Measurements from ENCODE around the gene MYO1B.

Gene MYO1B

DNA sequence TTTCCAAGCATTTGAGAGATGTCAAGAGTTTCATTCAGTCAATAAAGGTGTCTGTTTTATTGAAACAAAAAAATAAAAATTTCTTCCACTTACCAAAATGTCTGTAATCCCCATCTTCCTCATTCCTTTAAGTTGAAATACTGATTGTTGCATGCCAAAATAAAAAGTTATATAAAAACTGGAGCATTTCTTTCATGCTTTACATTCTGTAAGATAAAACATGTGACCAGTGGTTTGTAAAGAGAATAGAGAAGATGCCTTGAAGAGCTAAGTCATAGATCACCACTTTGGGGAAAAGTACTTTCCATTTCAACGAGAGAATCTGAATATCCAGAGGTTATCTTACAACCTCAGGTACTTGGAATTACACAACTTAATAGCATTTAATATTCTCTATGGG lies 35.9 kb upstream of the MYO1B start:
- no peak for FAIRE-seq
- DNase-seq (ENCODE audit: insufficient read length, low spot score): no peak
- TF ChIP-seq POLR2AphosphoS5 (IDR thresholded peaks at IDR 0.05; ENCODE audit: low read depth, low read length) (no peak), TAF1 (IDR thresholded peaks at IDR 0.05; ENCODE audit: low read depth, low read length) (no peak), POU2F2 (IDR thresholded peaks at IDR 0.05; ENCODE audit: low read depth, low read length) (no peak), SPI1 (IDR thresholded peaks at IDR 0.05; ENCODE audit: low read depth, low read length) (no peak), POLR2A (IDR thresholded peaks at IDR 0.05; ENCODE audit: low read depth, low read length) (no peak), PAX5 (IDR thresholded peaks at IDR 0.05; ENCODE audit: insufficient read depth, low read length, severe bottlenecking) (no peak)

DNA sequence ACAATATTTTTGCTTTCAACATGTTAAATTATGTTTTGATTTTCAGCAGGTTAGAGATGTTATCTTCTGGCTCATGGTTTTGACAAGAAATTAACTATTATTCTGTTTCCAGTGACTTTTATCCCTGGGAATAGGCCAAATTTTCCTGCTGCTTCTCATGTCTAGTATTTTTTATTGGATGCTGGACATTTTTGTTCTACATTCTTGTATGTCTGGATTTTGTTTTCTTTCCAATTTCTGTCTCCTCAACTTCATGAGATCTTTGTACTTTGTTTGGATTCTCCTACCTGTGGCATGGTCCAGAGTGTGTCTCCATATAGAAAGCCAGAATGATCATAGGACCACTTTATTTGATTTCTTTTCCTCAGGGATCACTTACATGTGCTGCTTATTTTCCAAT lies 33.1 kb upstream of the MYO1B start:
- TF ChIP-seq POLR2AphosphoS5 (IDR thresholded peaks at IDR 0.05; ENCODE audit: low read depth, low read length) (no peak), POLR2A (IDR thresholded peaks at IDR 0.05; ENCODE audit: low read depth, low read length) (no peak), TAF1 (IDR thresholded peaks at IDR 0.05; ENCODE audit: low read depth, low read length) (no peak), SPI1 (IDR thresholded peaks at IDR 0.05; ENCODE audit: low read depth, low read length) (no peak), PAX5 (IDR thresholded peaks at IDR 0.05; ENCODE audit: insufficient read depth, low read length, severe bottlenecking) (no peak), POU2F2 (IDR thresholded peaks at IDR 0.05; ENCODE audit: low read depth, low read length) (no peak)
- DNase-seq (ENCODE audit: insufficient read length, low spot score) (no peak), FAIRE-seq (no peak)

DNA sequence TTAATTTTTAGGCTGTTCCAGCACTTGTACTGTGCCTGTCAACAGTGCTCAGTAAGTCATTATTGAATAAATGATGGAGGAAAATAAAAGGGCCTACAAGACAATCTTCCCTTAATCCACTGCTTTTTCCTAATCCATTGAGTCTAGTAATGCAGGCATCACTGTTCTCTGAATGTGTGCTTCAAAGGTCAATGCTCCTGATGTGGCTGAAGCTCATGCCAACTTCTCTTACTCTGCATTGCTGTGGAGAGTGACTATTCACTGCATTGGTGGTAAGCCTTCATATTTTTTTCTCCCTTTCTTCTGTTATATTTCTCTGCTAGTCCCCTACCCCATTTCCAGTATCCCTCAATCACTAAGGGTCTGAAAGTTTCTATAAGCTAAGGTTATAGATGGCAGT lies 31.9 kb upstream of the MYO1B start:
- no peak for FAIRE-seq
- no peak for DNase-seq (ENCODE audit: insufficient read length, low spot score)
- no peak for TF ChIP-seq POLR2AphosphoS5 (IDR thresholded peaks at IDR 0.05; ENCODE audit: low read depth, low read length)
- no peak for TF ChIP-seq SPI1 (IDR thresholded peaks at IDR 0.05; ENCODE audit: low read depth, low read length)

DNA sequence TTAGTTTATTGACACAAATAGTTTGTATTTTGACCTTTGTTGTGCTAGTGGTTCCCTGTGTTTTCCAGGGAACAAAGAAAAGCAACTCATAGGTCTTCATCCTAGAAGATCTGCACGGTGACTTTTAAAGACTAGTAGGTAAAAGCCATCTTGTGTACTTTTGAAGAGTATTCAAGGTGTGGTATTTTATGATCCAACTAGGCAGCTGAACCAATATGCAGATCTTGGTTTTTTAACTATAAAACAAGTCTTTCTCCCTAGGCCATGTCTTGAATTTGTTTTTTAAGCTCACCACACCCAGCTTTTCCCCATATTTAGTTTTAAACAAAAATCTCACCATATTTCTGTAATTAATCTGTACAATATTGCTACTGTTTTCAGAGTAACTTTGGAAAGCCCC lies 30.0 kb upstream of the MYO1B start:
- no peak for TF ChIP-seq TAF1 (IDR thresholded peaks at IDR 0.05; ENCODE audit: low read depth, low read length)
- TF ChIP-seq SPI1 (IDR thresholded peaks at IDR 0.05; ENCODE audit: low read depth, low read length): no peak
- no peak for TF ChIP-seq POLR2AphosphoS5 (IDR thresholded peaks at IDR 0.05; ENCODE audit: low read depth, low read length)
- no peak for DNase-seq (ENCODE audit: insufficient read length, low spot score)
- FAIRE-seq: no peak

DNA sequence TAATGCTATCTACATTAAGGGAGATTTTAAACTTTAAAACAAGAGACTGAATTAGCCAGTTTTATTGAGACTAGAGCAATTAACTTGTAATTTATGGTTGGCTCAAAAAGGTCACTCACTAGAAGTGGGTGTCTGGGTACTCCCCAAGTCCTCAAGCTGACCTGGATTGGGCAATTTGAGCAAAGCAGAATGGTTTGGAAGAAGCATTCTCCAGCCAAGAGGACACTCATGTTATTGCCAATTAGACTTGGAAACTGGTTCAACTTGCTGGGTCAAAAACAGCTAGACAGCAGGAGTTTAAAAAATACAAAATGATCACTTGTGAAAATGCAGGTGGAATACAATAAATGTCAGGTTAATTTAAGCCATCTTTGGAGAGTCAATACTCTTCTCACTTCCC lies 29.5 kb upstream of the MYO1B start:
- no peak for TF ChIP-seq POLR2AphosphoS5 (IDR thresholded peaks at IDR 0.05; ENCODE audit: low read depth, low read length)
- no peak for TF ChIP-seq POU2F2 (IDR thresholded peaks at IDR 0.05; ENCODE audit: low read depth, low read length)
- TF ChIP-seq PAX5 (IDR thresholded peaks at IDR 0.05; ENCODE audit: insufficient read depth, low read length, severe bottlenecking): no peak
- no peak for TF ChIP-seq SPI1 (IDR thresholded peaks at IDR 0.05; ENCODE audit: low read depth, low read length)
- no peak for TF ChIP-seq POLR2A (IDR thresholded peaks at IDR 0.05; ENCODE audit: low read depth, low read length)
- DNase-seq (ENCODE audit: insufficient read length, low spot score) (no peak), FAIRE-seq (no peak)

DNA sequence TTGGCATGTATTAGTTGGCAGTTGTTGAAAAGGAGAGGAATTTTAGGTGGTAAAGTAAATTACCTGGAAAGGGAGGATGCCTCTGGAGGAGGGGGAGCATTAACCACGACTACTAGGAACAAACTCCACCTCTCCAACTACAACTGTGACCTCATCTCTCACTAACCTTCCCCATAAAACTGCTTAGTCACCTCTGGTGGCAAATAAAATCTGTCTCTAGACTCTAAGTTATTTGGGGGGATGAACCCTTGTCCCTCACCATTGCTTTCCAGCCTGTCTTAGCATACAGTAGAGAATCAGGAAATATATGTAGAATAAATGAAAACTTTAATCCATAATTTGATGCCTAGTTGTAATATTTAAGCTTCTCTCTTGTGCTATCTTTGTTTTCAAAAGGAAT lies 27.6 kb upstream of the MYO1B start:
- FAIRE-seq: peak; percentile 43
- DNase-seq (ENCODE audit: insufficient read length, low spot score): no peak
- TF ChIP-seq TAF1 (IDR thresholded peaks at IDR 0.05; ENCODE audit: low read depth, low read length): no peak

DNA sequence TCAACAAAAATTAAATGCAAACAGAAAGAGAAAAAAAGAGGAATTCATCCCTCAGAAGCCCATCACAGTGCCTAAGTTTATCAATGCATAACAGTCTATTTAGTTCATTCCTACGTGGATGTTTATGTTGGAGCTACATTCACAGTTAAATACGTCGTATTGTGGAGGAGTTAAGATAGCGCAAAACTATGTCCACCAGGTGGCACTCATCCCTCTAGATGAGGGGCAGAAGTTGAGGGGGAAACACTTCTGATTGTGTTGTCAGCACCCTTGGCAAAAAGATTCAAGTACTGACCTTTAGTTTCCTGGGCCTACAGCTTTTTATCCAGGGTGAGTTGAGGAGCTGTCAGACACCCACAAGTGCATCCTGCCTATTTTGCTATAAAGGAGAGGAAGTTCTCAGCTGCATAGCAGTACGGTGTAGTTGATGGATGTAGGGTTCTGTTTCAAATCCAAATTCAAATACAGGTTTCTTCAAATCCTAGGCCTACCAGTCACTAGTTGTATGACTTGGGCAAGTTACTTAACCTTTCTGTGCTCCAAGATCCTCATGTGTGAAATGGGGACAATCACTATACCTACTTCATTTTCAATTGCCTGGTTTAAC lies 26.8 kb upstream of the MYO1B start:
- FAIRE-seq (peak; percentile 97), DNase-seq (ENCODE audit: insufficient read length, low spot score) (no peak)
- TF ChIP-seq PAX5 (IDR thresholded peaks at IDR 0.05; ENCODE audit: insufficient read depth, low read length, severe bottlenecking) (no peak), TAF1 (IDR thresholded peaks at IDR 0.05; ENCODE audit: low read depth, low read length) (no peak), POLR2AphosphoS5 (IDR thresholded peaks at IDR 0.05; ENCODE audit: low read depth, low read length) (no peak), POLR2A (IDR thresholded peaks at IDR 0.05; ENCODE audit: low read depth, low read length) (no peak), SPI1 (IDR thresholded peaks at IDR 0.05; ENCODE audit: low read depth, low read length) (no peak), POU2F2 (IDR thresholded peaks at IDR 0.05; ENCODE audit: low read depth, low read length) (no peak)

DNA sequence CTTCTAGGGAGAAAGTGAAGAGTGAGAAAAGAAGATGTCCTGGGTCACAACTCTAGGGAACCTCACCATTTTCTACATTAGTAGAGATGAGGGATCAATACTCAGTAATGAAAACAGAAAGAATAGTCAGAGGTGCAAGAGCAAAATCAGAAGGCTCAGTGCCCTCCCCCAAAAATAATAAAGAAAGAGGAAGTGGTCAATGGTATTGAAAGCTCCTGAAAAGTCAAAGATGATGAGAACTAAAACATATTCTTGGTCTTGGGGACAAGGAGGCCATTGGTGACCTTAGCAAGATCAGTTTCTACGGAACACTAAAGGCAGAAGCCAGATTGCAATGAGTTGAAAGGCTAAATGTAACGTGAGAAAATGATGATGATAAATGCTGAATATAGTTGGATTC lies 24.5 kb upstream of the MYO1B start:
- FAIRE-seq: no peak
- DNase-seq (ENCODE audit: insufficient read length, low spot score): no peak
- TF ChIP-seq SPI1 (IDR thresholded peaks at IDR 0.05; ENCODE audit: low read depth, low read length) (peak; percentile 95), POLR2A (IDR thresholded peaks at IDR 0.05; ENCODE audit: low read depth, low read length) (no peak), TAF1 (IDR thresholded peaks at IDR 0.05; ENCODE audit: low read depth, low read length) (no peak), POLR2AphosphoS5 (IDR thresholded peaks at IDR 0.05; ENCODE audit: low read depth, low read length) (no peak), POU2F2 (IDR thresholded peaks at IDR 0.05; ENCODE audit: low read depth, low read length) (no peak)

DNA sequence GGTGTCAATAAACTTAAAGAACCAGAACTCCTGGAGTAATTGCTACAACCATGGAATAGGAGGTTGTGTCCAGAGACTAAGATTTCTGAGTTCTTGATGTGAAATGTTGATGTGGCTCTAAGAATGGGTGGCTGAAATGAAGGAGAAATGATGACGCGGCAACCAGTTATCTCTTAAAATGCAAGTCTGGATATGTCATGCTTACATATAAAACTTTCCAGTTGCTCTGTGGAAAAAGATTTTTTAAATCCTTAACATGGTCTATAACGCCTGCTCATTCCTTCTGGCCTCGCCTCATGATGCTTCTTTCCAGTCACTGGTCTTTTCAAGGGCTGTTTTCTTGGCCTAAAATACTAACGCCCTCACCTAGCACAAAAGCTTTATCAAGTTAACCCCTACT lies 23.5 kb upstream of the MYO1B start:
- DNase-seq (ENCODE audit: insufficient read length, low spot score) (no peak), FAIRE-seq (no peak)
- no peak for TF ChIP-seq SPI1 (IDR thresholded peaks at IDR 0.05; ENCODE audit: low read depth, low read length)
- TF ChIP-seq TAF1 (IDR thresholded peaks at IDR 0.05; ENCODE audit: low read depth, low read length): no peak
- TF ChIP-seq PAX5 (IDR thresholded peaks at IDR 0.05; ENCODE audit: insufficient read depth, low read length, severe bottlenecking): no peak
- TF ChIP-seq POLR2A (IDR thresholded peaks at IDR 0.05; ENCODE audit: low read depth, low read length): no peak
- TF ChIP-seq POU2F2 (IDR thresholded peaks at IDR 0.05; ENCODE audit: low read depth, low read length): no peak
- TF ChIP-seq POLR2AphosphoS5 (IDR thresholded peaks at IDR 0.05; ENCODE audit: low read depth, low read length): no peak

DNA sequence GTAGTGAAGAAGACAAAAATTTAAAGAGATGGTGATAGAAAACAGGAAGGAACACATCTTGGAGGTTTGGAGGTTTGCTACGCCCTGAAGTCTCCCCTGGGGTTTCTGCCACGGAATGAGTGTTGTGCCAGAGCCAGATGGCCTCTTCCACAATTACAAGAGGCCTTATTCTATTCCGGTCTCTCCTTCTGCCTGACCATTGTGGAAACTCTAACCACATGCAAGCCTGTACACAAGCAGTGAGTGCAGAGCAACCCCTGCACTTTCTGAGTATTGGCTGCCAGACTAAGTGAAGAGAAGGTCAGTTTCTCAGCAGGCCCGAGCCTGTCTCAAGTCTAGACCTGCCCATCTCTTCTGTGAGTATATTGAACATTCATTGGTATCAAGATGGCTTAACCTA lies 22.7 kb upstream of the MYO1B start:
- no peak for TF ChIP-seq POU2F2 (IDR thresholded peaks at IDR 0.05; ENCODE audit: low read depth, low read length)
- TF ChIP-seq PAX5 (IDR thresholded peaks at IDR 0.05; ENCODE audit: insufficient read depth, low read length, severe bottlenecking): no peak
- no peak for TF ChIP-seq SPI1 (IDR thresholded peaks at IDR 0.05; ENCODE audit: low read depth, low read length)
- TF ChIP-seq POLR2A (IDR thresholded peaks at IDR 0.05; ENCODE audit: low read depth, low read length): no peak
- TF ChIP-seq POLR2AphosphoS5 (IDR thresholded peaks at IDR 0.05; ENCODE audit: low read depth, low read length): no peak
- no peak for TF ChIP-seq TAF1 (IDR thresholded peaks at IDR 0.05; ENCODE audit: low read depth, low read length)
- no peak for DNase-seq (ENCODE audit: insufficient read length, low spot score)
- FAIRE-seq: no peak

DNA sequence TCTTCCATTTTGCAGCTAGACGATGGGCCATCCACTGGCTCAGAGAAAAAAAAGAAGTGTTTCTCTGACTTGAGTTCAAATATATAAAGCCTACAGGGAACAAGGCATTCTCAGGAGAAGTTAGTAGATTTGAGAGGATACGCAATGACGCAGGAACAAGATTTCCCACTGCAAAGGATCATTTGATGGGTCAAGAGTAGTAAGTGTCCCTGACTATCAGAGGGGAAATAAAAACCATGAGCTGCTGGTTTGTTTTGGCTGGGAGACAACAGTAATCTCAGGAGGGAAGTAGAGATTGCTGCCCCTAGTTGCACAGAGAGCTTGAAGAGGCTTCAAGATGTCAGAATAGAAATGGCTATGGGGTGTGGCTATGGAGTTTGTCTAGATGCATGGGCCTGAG lies 22.3 kb upstream of the MYO1B start:
- DNase-seq (ENCODE audit: insufficient read length, low spot score) (no peak), FAIRE-seq (no peak)
- no peak for TF ChIP-seq PAX5 (IDR thresholded peaks at IDR 0.05; ENCODE audit: insufficient read depth, low read length, severe bottlenecking)
- no peak for TF ChIP-seq TAF1 (IDR thresholded peaks at IDR 0.05; ENCODE audit: low read depth, low read length)
- TF ChIP-seq POLR2AphosphoS5 (IDR thresholded peaks at IDR 0.05; ENCODE audit: low read depth, low read length): no peak
- TF ChIP-seq POU2F2 (IDR thresholded peaks at IDR 0.05; ENCODE audit: low read depth, low read length): no peak
- TF ChIP-seq SPI1 (IDR thresholded peaks at IDR 0.05; ENCODE audit: low read depth, low read length): no peak
- no peak for TF ChIP-seq POLR2A (IDR thresholded peaks at IDR 0.05; ENCODE audit: low read depth, low read length)
